Left lobe of liver (tissue), 2 donors: ENCODE data around the gene MPZL3. TPM values are rescaled to one million over a fixed set of nuclear protein-coding genes. Genes with fewer than 3 reads are reported as not detected.

Source experiments
- ATAC-seq: fragments of 200-7000 bp; cut with Tn5 transposase; one replicate; pipeline ENCODE4 v1.9.1; 2020; ENCODE audit warnings: mild to moderate bottlenecking, moderate library complexity
- DNase-seq: peaks from one replicate; pipeline ENCODE4 v3.0.0-alpha.2; 2020; ENCODE audit warnings: low spot score
- total RNA-seq: library from RNA; stranded (reverse); gene quantifications from one replicate; pipeline ENCODE4 v1.2.1, GENCODE V29; 2021
- donor health status: DM: no; HTN: no; CAD: no; lungs with moderate emphysema.
- donor health status: DM: no; HTN: yes; CAD: no.

Gene MPZL3, protein sequence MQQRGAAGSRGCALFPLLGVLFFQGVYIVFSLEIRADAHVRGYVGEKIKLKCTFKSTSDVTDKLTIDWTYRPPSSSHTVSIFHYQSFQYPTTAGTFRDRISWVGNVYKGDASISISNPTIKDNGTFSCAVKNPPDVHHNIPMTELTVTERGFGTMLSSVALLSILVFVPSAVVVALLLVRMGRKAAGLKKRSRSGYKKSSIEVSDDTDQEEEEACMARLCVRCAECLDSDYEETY
- total RNA-seq = 5.8 TPM

DNA sequence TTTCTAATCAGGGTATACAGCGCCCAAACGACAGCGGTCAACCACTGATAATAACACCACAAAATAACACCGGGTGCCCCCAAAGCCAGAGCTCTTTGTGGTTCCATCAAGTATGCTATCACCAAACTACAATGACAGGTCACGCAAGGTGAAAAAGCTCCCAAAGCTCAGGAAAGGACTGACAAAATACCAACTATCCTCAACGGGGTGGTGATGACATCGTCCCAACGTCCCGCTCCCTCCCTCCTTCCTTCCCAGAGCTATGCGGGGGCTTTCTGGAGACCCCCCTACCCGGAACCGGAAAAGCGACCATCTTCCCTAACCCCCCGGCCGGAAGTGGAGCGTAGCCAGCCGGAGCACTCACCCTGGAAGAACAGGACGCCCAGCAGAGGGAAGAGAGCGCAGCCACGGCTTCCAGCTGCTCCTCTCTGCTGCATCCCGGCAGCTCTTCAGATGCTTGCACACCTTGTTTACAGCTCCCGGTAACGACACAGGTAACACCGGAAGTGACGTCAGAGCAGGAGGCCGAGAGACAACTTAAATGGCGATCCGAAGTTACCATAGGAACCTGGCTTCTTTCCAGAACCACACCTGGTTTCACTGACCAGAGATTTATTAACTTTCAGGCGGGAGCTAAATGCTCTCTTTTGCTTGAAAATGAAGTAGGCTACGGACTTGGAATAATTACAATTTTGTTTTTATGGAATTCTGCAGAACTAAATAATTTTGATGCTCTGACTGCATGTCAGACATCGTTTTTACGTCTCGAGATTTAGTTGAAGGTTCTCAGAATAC lies at the start of gene MPZL3:
MPZL3 (minus strand) TSS at position 508 of the 795 bp plus-strand sequence; CDS start at position 437, 71 bp downstream.
- ATAC-seq (peak; percentile 89), DNase-seq (peak; percentile 85)

DNA sequence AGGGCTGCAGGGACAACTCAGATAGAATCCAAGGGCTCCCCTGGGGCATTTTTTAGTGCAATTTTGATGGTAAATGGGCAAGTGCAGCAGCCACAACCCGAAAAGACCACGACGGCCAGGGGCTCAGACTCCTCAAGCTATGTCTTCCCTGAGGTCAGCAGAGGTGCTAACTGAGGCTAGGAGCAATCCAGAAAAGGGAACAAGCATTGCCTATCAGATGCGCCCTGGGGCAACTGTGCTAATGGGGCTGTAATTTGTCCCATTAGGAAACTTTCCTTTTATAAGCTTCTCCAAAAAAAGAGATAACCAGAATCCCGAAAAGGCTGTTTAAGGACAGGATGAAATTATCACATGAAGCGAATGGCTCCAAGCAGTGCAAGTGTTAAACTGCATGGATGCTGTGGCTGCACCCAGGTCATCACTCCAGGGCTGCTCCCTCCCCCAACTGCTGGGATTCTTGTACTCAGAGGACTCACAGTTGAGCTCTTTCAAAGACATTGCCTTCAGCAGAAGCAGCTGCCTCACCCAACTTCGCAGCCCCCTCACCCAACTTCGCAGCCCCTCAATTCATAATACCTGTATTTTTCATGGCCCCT lies 49.5 kb upstream of the MPZL3 start:
- no peak for ATAC-seq
- no peak for DNase-seq

DNA sequence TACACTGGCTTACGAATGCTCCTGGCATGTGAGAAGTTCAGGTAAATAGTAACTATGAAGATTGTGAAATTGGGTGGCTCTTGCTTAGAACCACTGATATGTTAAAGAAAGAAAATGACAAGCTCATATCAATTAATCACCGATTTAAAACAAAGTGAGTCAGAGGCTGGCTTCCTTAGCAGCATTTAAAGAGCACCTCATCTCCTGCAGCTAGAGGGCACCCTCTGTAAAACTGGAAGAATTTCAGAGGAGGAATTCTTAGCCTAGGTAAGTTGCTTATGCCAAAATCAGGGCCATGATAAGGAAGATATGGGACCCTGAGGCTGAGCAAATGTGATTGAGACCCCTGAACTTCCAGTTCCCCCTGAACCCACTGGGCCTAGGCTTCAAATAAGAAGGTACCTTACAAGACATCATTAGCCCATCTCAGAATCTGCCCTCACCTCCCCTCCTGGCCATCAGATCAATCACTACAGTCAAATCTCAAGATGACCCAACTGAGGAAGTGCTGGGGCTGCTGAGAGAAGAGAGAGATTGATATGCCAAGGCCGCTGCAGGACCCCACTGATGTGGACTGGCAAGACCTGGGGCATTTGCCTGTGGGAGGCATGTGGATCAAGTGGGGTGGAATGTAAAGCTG lies 43.8 kb upstream of the MPZL3 start:
- no peak for DNase-seq
- ATAC-seq = peak; percentile 82

DNA sequence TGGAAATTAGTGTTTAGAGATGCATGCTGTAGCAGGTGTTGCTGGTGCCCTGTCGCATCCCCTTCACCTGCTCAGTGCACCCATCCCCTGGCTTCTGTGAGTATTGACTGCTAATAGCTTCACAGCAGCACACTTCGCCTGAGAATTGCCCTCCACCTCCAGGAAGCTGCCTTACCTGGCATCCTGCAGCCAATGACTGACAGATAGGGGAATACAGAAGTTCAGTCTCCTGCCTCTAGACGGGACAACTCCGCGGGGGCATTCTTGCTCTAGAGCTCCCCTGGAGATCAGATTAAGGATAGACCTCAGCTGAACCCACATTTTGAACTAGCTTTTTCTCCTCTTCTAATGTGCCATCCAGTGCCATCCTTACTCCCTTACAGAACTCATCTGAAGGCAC lies 43.0 kb upstream of the MPZL3 start:
- ATAC-seq (no peak), DNase-seq (no peak)

DNA sequence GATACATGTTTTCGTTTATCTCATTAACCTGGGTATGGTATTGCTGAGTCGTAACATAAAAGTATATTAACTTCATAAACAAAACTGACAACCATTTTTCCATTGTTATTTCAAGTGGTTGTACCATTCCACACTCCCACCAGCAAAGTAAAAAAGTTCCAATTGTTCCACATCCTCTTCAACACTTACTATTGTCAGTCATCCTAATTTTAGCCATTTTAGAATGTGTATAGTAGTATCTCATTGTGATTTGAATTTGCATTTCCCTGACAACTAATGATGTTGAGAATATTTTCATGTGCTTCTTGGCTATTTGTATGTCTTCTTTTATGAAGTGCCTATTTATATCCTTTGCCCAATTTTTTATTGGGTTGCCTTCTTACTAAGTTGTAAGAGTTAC lies 41.9 kb upstream of the MPZL3 start:
- ATAC-seq (no peak), DNase-seq (no peak)

DNA sequence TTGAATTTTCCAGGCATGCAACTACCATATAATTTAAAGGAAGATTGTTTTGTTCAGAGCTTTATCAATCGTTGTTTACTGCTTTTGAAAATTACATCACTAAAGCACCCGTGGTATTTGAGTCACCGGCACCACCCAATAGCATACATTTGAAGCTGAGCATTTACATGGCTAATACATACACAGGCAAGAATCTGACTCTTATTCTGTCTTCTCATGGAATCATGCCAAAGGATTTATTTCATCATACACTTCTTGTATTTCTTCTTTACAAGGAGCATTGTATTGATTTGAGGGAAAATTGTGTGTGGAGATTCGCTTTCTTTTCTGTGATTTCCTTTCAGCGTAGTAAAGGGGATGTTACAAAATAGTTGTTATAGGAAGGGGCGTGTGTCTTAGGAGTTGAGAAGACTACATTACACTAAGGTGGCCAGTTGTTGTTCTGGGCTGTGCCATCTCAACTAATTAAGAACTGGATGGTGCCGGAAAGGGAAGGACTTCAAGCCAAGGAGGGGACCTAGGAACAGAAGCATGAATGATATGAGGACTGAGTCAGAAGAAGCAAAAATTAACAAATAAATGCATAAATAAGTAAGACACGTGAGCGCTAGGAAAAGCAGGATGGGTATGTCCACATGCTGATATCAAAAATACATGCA lies 39.4 kb upstream of the MPZL3 start:
- ATAC-seq (no peak), DNase-seq (no peak)

DNA sequence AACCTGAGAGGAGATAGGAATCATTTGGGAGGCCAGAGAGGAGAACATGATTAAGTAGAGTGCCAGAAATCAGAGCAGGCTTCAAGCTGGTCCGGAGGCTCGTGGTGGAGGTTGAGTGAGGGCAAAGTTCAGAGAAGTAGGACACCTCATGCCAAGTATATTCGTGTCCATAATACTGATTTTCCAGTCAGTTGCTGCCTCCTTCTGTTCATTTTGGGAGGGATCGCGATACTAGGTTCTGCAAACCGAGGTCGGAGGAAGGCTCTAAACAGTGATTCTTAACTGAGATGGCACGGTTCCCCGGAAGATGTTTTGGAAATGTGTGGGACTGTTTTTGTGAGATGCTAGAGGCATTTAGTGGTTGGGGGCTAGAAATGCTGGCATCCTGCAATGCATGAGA lies 38.8 kb upstream of the MPZL3 start:
- ATAC-seq (peak; percentile 98), DNase-seq (peak; percentile 57)

DNA sequence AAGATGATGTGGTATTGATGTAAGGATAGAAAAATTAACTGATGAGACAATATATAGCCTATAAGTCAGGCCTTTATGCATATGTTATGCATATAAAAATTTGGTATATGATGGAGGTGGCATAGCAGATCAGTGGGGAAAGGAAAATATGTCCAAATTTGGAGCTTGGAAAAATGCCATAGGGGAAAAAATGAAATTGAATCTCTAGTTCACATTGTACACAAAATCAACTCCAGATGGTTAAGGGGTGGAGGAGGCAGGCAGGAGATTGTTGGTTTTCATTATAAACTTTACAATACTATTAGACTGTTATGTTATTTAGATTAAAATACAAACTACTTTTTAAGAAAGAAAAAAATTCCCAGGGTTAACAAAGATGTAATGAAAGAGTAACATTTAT lies 37.2 kb upstream of the MPZL3 start:
- no peak for DNase-seq
- no peak for ATAC-seq

DNA sequence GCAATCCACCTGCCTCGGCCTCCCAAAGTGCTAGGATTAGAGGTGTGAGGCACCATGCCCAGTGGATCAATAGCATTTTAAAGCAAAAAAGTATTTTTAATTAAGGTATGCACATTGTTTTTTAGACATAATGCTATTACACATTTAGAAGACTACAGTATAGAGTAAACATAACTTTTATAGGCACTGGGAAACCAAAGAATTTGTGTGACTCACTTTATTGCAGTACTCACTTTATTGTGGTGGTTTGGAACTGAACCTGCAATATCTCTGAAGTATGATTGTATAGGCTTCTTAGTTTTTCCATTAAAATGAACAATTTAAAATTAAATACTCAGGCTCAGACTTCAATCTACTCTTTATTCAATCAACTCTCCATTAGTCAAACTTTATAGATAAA lies 34.8 kb upstream of the MPZL3 start:
- DNase-seq (no peak), ATAC-seq (no peak)

DNA sequence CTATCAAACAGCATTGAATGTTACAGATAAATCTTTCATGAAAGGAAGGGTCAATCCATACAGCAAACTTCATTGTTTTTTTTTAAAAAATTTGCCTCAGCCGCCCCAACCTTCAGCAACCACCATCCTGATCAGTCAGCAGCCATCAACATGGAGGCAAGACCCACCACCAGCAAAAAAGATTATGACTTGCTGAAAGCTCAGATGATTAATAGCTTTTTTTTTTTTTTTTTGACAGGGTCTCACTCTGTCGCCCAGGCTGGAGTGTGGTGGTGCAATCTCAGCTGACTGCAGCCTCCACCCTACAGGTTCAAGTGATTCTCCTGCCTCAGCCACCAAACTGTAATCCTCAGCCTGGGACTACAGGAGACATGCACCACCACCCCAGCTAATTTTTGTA lies 34.4 kb upstream of the MPZL3 start:
- no peak for ATAC-seq
- DNase-seq = no peak

DNA sequence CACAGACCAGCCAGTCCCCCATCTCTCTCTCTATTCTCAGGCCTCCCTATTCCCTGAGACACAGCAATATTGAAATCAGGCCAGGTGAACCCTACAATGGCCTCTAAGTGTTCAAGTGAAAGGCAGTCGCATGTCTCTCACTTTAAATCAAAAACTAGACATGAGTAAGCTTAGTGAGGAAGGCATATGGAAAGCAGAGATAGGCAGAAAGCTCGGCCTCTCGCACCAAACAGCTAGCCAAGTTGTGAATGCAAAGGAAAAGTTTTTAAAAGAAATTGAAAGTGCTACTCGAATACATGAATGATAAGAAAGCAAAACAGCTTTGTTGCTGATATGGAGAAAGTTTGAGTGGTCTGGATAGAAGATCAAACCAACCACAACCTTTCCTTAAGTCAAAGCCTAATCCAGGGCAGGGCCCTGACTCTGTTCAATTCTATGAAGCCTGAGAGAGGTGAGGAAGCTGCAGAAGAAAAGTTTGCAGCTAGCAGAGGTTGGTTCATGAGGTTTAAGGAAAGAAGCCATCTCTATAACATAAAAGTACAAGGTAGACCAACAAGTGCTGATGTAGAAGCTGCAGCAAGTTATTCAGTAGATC lies 31.7 kb upstream of the MPZL3 start:
- ATAC-seq = no peak

DNA sequence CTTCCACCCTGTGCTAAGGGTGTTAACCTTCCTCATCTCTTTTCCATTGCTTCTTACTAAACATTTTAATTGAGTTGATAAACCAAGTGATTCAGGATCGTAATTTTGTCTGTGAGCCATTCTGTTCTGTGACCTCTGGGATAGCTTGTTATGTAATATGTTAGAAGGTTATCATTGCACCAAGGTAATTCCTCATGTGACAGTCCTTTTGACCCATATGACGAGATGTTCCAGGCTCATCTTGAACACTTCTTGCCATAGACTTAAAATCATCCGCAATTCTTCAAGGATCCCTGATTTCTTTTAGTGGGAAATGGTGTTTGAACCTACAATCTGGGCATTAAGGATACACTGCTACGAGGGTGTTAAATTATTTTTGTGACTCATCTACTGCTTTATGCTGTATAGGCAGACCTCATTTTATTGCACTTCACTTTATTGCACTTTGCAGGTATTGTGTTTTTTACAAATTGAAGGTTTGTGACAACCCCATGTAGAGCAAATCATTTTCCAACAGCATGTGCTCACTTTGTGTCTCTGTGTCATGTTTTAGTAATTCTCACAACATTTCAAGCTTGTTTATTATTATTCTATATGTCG lies 31.0 kb upstream of the MPZL3 start:
- DNase-seq = no peak
- peak; percentile 58 for ATAC-seq

More for the DNA sequence above, 31.7 kb upstream of the MPZL3 start:
- no peak for DNase-seq

DNA sequence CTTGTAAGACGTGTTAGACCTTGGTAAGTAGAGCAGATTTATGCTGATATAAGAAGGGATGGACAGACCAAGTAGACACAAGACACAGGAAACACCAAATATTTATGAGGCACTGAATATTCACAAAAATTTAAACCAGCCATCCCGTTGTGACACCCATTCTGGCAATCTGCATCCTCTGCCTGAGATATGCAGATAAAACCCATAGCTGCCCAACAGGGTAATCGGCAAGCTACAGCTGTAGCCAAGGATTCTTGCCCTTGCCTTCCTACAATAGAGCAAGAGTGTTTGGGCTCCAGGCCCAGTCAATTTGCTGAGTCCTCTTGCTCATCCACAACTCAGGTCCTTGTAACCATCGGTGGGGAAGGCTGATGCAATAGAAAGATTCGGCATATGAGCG lies 30.4 kb upstream of the MPZL3 start:
- no peak for ATAC-seq
- no peak for DNase-seq

DNA sequence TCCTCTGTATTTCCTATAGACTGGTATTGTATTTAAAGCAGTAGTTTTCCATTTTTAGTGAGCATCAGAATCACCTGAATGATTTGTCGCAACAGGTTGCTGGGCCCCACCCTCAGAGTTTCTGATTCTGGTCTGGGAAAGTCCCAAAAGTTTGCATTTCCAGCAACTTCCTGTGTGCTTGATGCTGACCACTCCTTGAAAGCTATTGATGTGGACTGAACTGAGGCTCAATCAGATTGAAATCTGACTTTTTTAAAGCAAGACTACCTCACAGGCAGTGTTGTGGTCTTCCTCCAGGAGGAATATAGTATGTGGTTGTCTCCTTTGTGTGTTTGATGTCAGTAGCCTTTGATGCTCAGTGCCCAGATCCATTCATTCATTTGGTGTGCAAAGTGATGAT lies 29.1 kb upstream of the MPZL3 start:
- no peak for DNase-seq
- no peak for ATAC-seq

DNA sequence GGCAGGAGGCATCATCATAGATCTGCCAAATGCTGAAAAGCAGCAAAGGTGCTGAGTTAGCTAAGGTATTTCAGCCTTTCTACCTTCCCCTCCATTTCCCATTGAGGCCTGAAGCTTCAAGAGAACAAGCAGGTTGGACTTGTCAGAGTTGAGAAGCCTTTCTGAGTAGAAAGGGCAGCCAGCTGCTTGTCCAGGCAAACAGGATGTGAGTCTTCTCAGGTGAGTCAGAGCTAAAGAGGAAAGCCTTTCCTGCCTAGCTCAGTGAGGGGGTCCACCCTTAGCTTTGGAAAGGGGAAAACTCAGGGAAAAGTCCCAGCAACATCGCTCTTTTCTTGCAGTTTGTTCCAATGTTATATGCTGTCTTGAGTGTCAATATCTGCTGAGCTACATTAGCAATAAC lies 25.1 kb upstream of the MPZL3 start:
- DNase-seq = no peak
- ATAC-seq = no peak

DNA sequence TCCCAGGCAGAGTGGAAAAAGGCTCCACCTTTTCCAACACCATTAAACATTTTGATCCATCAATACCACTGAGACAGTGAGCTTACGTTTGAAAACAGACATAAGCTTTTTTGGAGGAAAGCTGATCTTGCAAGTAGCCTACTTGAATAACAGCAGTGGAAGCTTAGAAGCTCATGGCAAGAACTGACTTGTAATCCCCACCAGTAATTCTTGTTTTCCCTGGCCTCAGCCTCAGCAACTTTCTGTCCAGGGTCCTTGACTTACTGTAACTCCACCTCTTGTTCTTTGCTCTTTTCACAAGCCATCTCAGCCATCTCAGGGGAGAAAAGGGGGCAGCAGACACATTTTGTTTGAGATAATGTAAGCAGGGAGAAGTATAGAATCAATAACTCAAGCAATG lies 24.3 kb upstream of the MPZL3 start:
- DNase-seq (no peak), ATAC-seq (no peak)

DNA sequence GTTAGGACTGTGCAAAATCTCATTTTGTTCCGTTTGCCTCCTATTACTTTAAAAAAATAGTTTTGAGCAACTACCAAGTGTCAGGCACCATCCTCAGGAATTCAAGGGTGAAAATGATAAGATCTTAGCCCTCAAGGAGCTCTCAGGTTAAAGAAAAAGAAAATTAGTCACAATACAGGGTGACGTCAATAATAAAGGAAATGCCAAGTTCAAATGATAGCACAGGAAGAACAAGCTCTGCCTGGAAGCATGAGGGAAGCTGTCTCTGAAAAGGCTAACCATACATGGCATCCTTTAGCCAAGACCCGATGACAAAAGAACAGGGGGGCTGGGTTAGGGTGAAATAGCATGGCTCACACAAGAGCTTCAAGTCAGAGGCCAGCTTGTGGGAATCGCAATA lies 23.0 kb upstream of the MPZL3 start:
- DNase-seq (no peak), ATAC-seq (no peak)

DNA sequence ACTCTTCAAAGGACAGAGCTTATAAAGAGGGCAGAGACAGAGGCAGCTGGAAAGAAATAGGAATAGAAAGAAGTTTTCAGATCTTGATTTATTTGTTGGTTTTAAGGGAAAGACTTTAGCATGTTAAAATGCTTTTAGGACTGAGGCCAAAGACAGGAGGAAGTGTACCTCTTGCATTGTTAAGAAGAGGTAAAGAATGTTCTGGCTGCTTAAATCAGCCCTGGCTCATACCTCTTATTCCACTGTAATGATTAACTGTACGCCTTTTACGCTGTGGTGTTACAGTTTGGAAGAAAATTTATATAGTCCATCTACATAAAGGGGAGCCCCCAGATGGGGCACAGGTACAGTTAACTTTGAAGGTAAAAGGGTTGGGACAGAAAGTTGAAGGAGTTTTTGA lies 22.0 kb upstream of the MPZL3 start:
- ATAC-seq (no peak), DNase-seq (no peak)

DNA sequence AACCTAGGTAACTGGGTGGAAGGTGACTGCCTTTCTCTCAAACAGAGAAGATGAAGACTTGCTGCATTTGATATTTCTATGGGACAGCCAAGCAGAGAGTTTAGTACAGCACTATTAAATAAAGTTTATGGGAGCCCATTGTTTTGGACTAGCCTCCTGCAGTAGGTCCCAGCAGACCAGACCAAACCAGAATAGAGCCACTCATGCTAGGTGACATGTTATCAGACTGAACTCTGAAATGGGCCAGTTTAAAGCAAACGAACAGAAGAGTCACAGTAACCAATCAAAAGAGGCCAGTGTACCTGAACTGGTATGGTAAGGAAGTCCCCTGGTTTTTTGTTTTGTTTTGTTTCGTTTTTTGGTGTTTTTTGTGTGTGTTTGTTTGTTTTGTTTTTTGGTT lies 19.8 kb upstream of the MPZL3 start:
- DNase-seq (no peak), ATAC-seq (no peak)

DNA sequence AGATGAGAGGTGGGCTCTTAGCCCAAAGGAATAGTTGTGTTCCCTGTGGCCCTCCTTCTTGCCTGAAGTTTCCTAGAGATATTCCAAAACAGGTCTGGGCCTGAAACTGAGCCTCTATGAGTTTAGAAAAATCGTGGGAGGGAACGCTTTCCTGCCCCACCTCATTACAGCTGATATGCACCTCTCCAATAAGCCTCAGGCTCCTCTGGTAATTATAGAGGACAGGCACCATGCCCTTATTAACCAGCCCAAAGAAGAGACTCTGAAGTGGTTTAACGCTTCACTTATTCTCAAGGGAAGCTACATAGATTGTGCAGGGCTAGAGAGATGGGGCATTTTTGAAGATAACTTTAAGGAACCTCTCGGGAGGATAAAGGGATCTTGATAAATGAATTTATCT lies 15.3 kb upstream of the MPZL3 start:
- DNase-seq = no peak
- no peak for ATAC-seq
